CD14-positive monocyte (primary cell): ENCODE results near the gene XXYLT1. TPM values are rescaled to one million over a fixed set of nuclear protein-coding genes. Genes with fewer than 3 reads are reported as not detected.

Experiments used
- DNase-seq, 3 donors: peaks; one replicate each; pipeline ENCODE4 v3.0.0-alpha.2; 2011 to 2022
- H2AFZ ChIP-seq: 2 replicates; pipeline ENCODE4 v1.6.0; 2012; ENCODE audit warnings: mild to moderate bottlenecking, low read depth, low read length, inconsistent platforms; ENCODE audit not compliant: insufficient read depth, poor library complexity, severe bottlenecking
- H3K27ac ChIP-seq, 2 donors: 1 replicate in 1 of 2; 2 replicates in 1 of 2; pipeline ENCODE4 v1.5.1; 2012 to 2013; ENCODE audit warnings: low read length in 2 of 2, control low read depth in 1 of 2, inconsistent platforms in 1 of 2, low read depth in 1 of 2, mild to moderate bottlenecking in 1 of 2
- H3K27me3 ChIP-seq, 2 donors: one replicate each; pipeline versions ENCODE4 v1.6.0 to v1.6.1; 2011 to 2013; ENCODE audit warnings: low read length in 2 of 2; ENCODE audit not compliant: control insufficient read depth in 2 of 2, insufficient read depth in 2 of 2
- H3K36me3 ChIP-seq, 2 donors: replicated peaks in 1 of 2; 1 replicate in 1 of 2; 2 replicates in 1 of 2; pipeline versions ENCODE4 v1.5.1 to v1.6.1; 2012 to 2013; ENCODE audit warnings: low read length in 2 of 2, control low read depth in 1 of 2, inconsistent platforms in 1 of 2, mild to moderate bottlenecking in 1 of 2; ENCODE audit not compliant: insufficient read depth in 2 of 2, control insufficient read depth in 1 of 2
- H3K4me1 ChIP-seq, 2 donors: 1 replicate in 1 of 2; 2 replicates in 1 of 2; pipeline versions ENCODE4 v1.5.1 to v1.6.1; 2012 to 2013; ENCODE audit warnings: low read length in 2 of 2, control low read depth in 1 of 2, inconsistent platforms in 1 of 2, mild to moderate bottlenecking in 1 of 2, moderate library complexity in 1 of 2; ENCODE audit not compliant: insufficient read depth in 2 of 2, control insufficient read depth in 1 of 2
- H3K4me2 ChIP-seq: replicated peaks from 2 replicates; pipeline ENCODE3; 2012; ENCODE audit warnings: low read length, moderate library complexity, mild to moderate bottlenecking; ENCODE audit not compliant: poor library complexity, severe bottlenecking; ENCODE audit errors: extremely low read depth
- H3K4me3 ChIP-seq, 3 experiments: fragments of 200-600 bp in 1 of 3; sonication (generic) in 1 of 3; replicated peaks in 1 of 3; 1 replicate in 2 of 3; 2 replicates in 1 of 3; pipeline ENCODE4 v1.5.1; 2011 to 2013; ENCODE audit warnings: low read length in 3 of 3, mild to moderate bottlenecking in 3 of 3, control low read depth in 2 of 3, low read depth in 2 of 3, inconsistent platforms in 1 of 3, moderate library complexity in 1 of 3
- H3K79me2 ChIP-seq: 2 replicates; pipeline ENCODE4 v1.6.0; 2012; ENCODE audit warnings: mild to moderate bottlenecking, control low read depth, inconsistent platforms, low read length, moderate library complexity; ENCODE audit not compliant: insufficient read depth
- H3K9ac ChIP-seq: 2 replicates; pipeline ENCODE4 v1.6.0; 2017; ENCODE audit warnings: low read length, mild to moderate bottlenecking; ENCODE audit not compliant: insufficient read depth, poor library complexity, severe bottlenecking
- H3K9me3 ChIP-seq, 2 donors: replicated peaks in 1 of 2; 1 replicate in 1 of 2; 2 replicates in 1 of 2; pipeline versions ENCODE4 v1.5.1 to v1.6.1; 2012 to 2013; ENCODE audit warnings: low read length in 2 of 2, control low read depth in 1 of 2; ENCODE audit not compliant: control insufficient read depth in 1 of 2, insufficient read depth in 1 of 2
- H4K20me1 ChIP-seq: 2 replicates; pipeline ENCODE4 v1.6.0; 2012; ENCODE audit warnings: mild to moderate bottlenecking, low read length, control low read depth, moderate library complexity; ENCODE audit not compliant: insufficient read depth
- H3K27ac Mint-ChIP-seq, 7 donors: one replicate each; pipeline ENCODE4 v1.8.0; 2020; ENCODE audit warnings: mild to moderate bottlenecking in 7 of 7, mixed read lengths in 7 of 7, moderate library complexity in 6 of 7, inconsistent platforms in 2 of 7
- H3K27me3 Mint-ChIP-seq, 3 donors: one replicate each; pipeline ENCODE4 v1.8.0; 2021 to 2022; ENCODE audit warnings: low read depth in 3 of 3, mild to moderate bottlenecking in 3 of 3, mixed read lengths in 3 of 3, moderate library complexity in 3 of 3, inconsistent platforms in 1 of 3
- H3K36me3 Mint-ChIP-seq, 2 donors: one replicate each; pipeline ENCODE4 v1.8.0; 2020; ENCODE audit warnings: mixed read lengths in 2 of 2, inconsistent platforms in 1 of 2, mild to moderate bottlenecking in 1 of 2
- H3K4me1 Mint-ChIP-seq: one replicate; pipeline ENCODE4 v1.8.0; 2020; ENCODE audit warnings: mild to moderate bottlenecking, mixed read lengths
- H3K4me3 Mint-ChIP-seq, 2 donors: one replicate each; pipeline ENCODE4 v1.8.0; 2020; ENCODE audit warnings: mild to moderate bottlenecking in 2 of 2, mixed read lengths in 2 of 2, moderate library complexity in 1 of 2
- H3K9me3 Mint-ChIP-seq, 7 donors: one replicate each; pipeline ENCODE4 v1.8.0; 2020 to 2022; ENCODE audit warnings: mixed read lengths in 7 of 7, mild to moderate bottlenecking in 6 of 7, moderate library complexity in 6 of 7, inconsistent platforms in 2 of 7
- WGBS: methylation state at CpG from one replicate; pipeline ENCODE4 v1.1.5; 2013; ENCODE audit warnings: missing lambda C conversion rate; ENCODE audit not compliant: insufficient coverage; 5-methylcytosine and 5-hydroxymethylcytosine counted together
- intact Hi-C, 2 donors: fragments of 100-400 bp; cut with micrococcal nuclease; formaldehyde crosslinking; loops; one replicate each; pipeline versions ENCODE4 v1.15.0 to v1.15.1; 2023
- polyA plus RNA-seq, 3 donors: library from polyadenylated mRNA; depleted of rRNA in 1 of 3; unstranded in 2 of 3; stranded (reverse) in 1 of 3; fragments of 300-500 nt in 2 of 3; fragments of >200 nt in 1 of 3; fragmentation: Illumina TruSeq in 2 of 3; gene quantifications; 1 replicate in 2 of 3; 2 replicates in 1 of 3; pipeline ENCODE4 v1.2.3, GENCODE V29; 2012 to 2021
- TF ChIP-seq, protein P1 (sequence below): fragments of 200-600 bp; IDR thresholded peaks from one replicate; pipeline ENCODE4 v1.8.0; 2022; ENCODE audit warnings: antibody characterized with exemption, mild to moderate bottlenecking

XXYLT1 gene
- polyA plus RNA-seq, 3 donors, result 11.8 to 13.5 (median 13.2) TPM

- H3K27me3 ChIP-seq, result no peaks in the 10 kb centered on the region
- TF ChIP-seq, protein P1, sequence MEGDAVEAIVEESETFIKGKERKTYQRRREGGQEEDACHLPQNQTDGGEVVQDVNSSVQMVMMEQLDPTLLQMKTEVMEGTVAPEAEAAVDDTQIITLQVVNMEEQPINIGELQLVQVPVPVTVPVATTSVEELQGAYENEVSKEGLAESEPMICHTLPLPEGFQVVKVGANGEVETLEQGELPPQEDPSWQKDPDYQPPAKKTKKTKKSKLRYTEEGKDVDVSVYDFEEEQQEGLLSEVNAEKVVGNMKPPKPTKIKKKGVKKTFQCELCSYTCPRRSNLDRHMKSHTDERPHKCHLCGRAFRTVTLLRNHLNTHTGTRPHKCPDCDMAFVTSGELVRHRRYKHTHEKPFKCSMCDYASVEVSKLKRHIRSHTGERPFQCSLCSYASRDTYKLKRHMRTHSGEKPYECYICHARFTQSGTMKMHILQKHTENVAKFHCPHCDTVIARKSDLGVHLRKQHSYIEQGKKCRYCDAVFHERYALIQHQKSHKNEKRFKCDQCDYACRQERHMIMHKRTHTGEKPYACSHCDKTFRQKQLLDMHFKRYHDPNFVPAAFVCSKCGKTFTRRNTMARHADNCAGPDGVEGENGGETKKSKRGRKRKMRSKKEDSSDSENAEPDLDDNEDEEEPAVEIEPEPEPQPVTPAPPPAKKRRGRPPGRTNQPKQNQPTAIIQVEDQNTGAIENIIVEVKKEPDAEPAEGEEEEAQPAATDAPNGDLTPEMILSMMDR, result no peak
- no peaks in the 10 kb centered on the region for H3K9me3 ChIP-seq
- no peaks in the 10 kb centered on the region for H3K79me2 ChIP-seq
- H3K9ac ChIP-seq, result no peak overlapping the region
- DNase-seq, result no peak
- H4K20me1 ChIP-seq, result no peaks in the 10 kb centered on the region
- intact Hi-C loops, result no loop called here
- no peak overlapping the region for H2AFZ ChIP-seq
- H3K4me1 ChIP-seq, result peaks cover 7 to 8% of the 10 kb centered on the region in 2 donors
- no peaks in the 10 kb centered on the region for H3K4me1 Mint-ChIP-seq
- no peaks in the 10 kb centered on the region for H3K36me3 ChIP-seq
- 88% methylated on average over 19 of the region's 24 CpGs for WGBS
- no peak overlapping the region for H3K27ac Mint-ChIP-seq
- no peak overlapping the region for H3K4me3 ChIP-seq
- H3K36me3 Mint-ChIP-seq, result peaks cover 0 to 8% of the 10 kb centered on the region in 2 donors
- H3K27ac ChIP-seq, result no peak overlapping the region
- no peak overlapping the region for H3K4me2 ChIP-seq
- no peaks in the 10 kb centered on the region for H3K9me3 Mint-ChIP-seq
- peaks cover 0 to 5% (median 1%) of the 10 kb centered on the region in 3 donors for H3K27me3 Mint-ChIP-seq
- H3K4me3 Mint-ChIP-seq, result no peak overlapping the region
These were observed 155.2 kb downstream of the XXYLT1 start for GRCh38 chr3:195115600-195116406.

- H3K27ac Mint-ChIP-seq, result no peak overlapping the region
- 94% methylated on average over 28 of the region's 31 CpGs for WGBS
These were observed 156.0 kb downstream of the XXYLT1 start for GRCh38 chr3:195114786-195115599.

More at GRCh38 chr3:195114786-195115599, 156.0 kb downstream of the XXYLT1 start:
- TF ChIP-seq, protein P1, result no peak
- H3K27ac ChIP-seq, result no peak overlapping the region
- Mint-ChIP-seq H3K4me1 (no peaks in the 10 kb centered on the region), H3K27me3 (peaks cover 0 to 5% (median 1%) of the 10 kb centered on the region in 3 donors), H3K9me3 (no peaks in the 10 kb centered on the region), H3K36me3 (peaks cover 0 to 8% of the 10 kb centered on the region in 2 donors), H3K4me3 (no peak overlapping the region)
- intact Hi-C loops, result no loop called here
- no peak for DNase-seq
- H3K4me2 ChIP-seq, result no peak overlapping the region
- H3K9ac ChIP-seq, result no peak overlapping the region
- H3K79me2 ChIP-seq, result no peaks in the 10 kb centered on the region
- no peaks in the 10 kb centered on the region for H3K27me3 ChIP-seq
- no peaks in the 10 kb centered on the region for H3K36me3 ChIP-seq
- no peak overlapping the region for H3K4me3 ChIP-seq
- no peaks in the 10 kb centered on the region for H3K9me3 ChIP-seq
- no peak overlapping the region for H2AFZ ChIP-seq
- no peaks in the 10 kb centered on the region for H4K20me1 ChIP-seq
- peaks cover 12 to 16% of the 10 kb centered on the region in 2 donors for H3K4me1 ChIP-seq
